ENCODE data around the gene CMTM4.
A peak's percentile ranks its signal among the peaks of the same experiment; 100 is the strongest.

The CMTM4 gene

GRCh38 chr16:66580605-66581209 is 115.8 kb downstream of the CMTM4 start:
- in situ Hi-C loops (cut with MboI; ENCODE audit: low sequenced_read_pairs, unreplicated experiment) = loop anchor here (10.0 kb wide), 1 partner anchor 166 kb away; no protein-coding TSS in a partner anchor
- DNase-seq (ENCODE audit: low spot score) = no peak
- TF ChIP-seq, protein P1, sequence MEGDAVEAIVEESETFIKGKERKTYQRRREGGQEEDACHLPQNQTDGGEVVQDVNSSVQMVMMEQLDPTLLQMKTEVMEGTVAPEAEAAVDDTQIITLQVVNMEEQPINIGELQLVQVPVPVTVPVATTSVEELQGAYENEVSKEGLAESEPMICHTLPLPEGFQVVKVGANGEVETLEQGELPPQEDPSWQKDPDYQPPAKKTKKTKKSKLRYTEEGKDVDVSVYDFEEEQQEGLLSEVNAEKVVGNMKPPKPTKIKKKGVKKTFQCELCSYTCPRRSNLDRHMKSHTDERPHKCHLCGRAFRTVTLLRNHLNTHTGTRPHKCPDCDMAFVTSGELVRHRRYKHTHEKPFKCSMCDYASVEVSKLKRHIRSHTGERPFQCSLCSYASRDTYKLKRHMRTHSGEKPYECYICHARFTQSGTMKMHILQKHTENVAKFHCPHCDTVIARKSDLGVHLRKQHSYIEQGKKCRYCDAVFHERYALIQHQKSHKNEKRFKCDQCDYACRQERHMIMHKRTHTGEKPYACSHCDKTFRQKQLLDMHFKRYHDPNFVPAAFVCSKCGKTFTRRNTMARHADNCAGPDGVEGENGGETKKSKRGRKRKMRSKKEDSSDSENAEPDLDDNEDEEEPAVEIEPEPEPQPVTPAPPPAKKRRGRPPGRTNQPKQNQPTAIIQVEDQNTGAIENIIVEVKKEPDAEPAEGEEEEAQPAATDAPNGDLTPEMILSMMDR (IDR thresholded peaks at IDR 0.05; ENCODE audit: borderline replicate concordance, control extremely low read depth, extremely low read depth, insufficient read depth, missing control alignments) = no peak

- DNase-seq (ENCODE audit: low spot score) = peak; percentile 49
- TF ChIP-seq, protein P1 (IDR thresholded peaks at IDR 0.05; ENCODE audit: borderline replicate concordance, control extremely low read depth, extremely low read depth, insufficient read depth, missing control alignments) = no peak
- in situ Hi-C loops (cut with MboI; ENCODE audit: low sequenced_read_pairs, unreplicated experiment) = no loop called here
These were observed 117.7 kb downstream of the CMTM4 start, which contains the start of gene CMTM2 for GRCh38 chr16:66578651-66579531. TSS of gene CMTM2 (plus strand) at chr16:66579463. CDS start at chr16:66579608, 145 bp downstream.

- no peak for DNase-seq (ENCODE audit: low spot score)
- in situ Hi-C loops (cut with MboI; ENCODE audit: low sequenced_read_pairs, unreplicated experiment) = no loop called here
- TF ChIP-seq, protein P1 (IDR thresholded peaks at IDR 0.05; ENCODE audit: borderline replicate concordance, control extremely low read depth, extremely low read depth, insufficient read depth, missing control alignments) = no peak
These were observed 120.2 kb downstream of the CMTM4 start for GRCh38 chr16:66576296-66576695.

GRCh38 chr16:66575060-66575459 is 121.5 kb downstream of the CMTM4 start:
- TF ChIP-seq, protein P1 (IDR thresholded peaks at IDR 0.05; ENCODE audit: borderline replicate concordance, control extremely low read depth, extremely low read depth, insufficient read depth, missing control alignments) = no peak

GRCh38 chr16:66574531-66574930 is 122.0 kb downstream of the CMTM4 start:
- in situ Hi-C loops (cut with MboI; ENCODE audit: low sequenced_read_pairs, unreplicated experiment) = no loop called here
- DNase-seq (ENCODE audit: low spot score) = no peak
- TF ChIP-seq, protein P1 (IDR thresholded peaks at IDR 0.05; ENCODE audit: borderline replicate concordance, control extremely low read depth, extremely low read depth, insufficient read depth, missing control alignments) = no peak

More at GRCh38 chr16:66575060-66575459, 121.5 kb downstream of the CMTM4 start:
- in situ Hi-C loops (cut with MboI; ENCODE audit: low sequenced_read_pairs, unreplicated experiment) = no loop called here
- no peak for DNase-seq (ENCODE audit: low spot score)

DNA sequence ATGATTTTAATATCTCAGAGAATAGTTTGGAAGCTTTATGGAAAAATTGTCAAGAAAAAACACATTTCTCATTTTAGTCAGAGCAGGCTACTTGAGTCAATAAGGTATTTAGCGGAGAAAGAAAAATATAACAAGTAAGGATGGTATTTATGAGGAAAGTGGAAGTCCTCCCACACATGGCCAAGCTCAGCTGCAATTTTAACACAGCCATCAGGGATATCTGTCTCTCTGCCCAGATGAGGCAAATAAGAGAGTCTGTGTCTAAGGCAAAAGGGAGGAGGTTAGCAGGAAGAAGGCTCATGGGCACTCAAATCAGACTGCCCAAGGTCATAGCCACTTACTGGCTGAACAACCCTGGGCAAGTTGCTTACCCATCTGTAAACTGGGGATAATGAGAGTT is 122.5 kb downstream of the CMTM4 start:
- TF ChIP-seq, protein P1 (IDR thresholded peaks at IDR 0.05; ENCODE audit: borderline replicate concordance, control extremely low read depth, extremely low read depth, insufficient read depth, missing control alignments) = no peak
- in situ Hi-C loops (cut with MboI; ENCODE audit: low sequenced_read_pairs, unreplicated experiment) = no loop called here
- DNase-seq (ENCODE audit: low spot score) = no peak

Data from GM13976 (cell line).